ENCODE measurements around the gene GCKR. TPM values are rescaled to one million over a fixed set of nuclear protein-coding genes. Genes with fewer than 3 reads are reported as not detected.

Gene GCKR, protein sequence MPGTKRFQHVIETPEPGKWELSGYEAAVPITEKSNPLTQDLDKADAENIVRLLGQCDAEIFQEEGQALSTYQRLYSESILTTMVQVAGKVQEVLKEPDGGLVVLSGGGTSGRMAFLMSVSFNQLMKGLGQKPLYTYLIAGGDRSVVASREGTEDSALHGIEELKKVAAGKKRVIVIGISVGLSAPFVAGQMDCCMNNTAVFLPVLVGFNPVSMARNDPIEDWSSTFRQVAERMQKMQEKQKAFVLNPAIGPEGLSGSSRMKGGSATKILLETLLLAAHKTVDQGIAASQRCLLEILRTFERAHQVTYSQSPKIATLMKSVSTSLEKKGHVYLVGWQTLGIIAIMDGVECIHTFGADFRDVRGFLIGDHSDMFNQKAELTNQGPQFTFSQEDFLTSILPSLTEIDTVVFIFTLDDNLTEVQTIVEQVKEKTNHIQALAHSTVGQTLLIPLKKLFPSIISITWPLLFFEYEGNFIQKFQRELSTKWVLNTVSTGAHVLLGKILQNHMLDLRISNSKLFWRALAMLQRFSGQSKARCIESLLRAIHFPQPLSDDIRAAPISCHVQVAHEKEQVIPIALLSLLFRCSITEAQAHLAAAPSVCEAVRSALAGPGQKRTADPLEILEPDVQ
- under 1 TPM in 1 of 3 donors, not detected in 2; 0.29 TPM for total RNA-seq
- long read RNA-seq, donor 1 = 0 reads
- long read RNA-seq, donor 2 = 0 reads

DNA sequence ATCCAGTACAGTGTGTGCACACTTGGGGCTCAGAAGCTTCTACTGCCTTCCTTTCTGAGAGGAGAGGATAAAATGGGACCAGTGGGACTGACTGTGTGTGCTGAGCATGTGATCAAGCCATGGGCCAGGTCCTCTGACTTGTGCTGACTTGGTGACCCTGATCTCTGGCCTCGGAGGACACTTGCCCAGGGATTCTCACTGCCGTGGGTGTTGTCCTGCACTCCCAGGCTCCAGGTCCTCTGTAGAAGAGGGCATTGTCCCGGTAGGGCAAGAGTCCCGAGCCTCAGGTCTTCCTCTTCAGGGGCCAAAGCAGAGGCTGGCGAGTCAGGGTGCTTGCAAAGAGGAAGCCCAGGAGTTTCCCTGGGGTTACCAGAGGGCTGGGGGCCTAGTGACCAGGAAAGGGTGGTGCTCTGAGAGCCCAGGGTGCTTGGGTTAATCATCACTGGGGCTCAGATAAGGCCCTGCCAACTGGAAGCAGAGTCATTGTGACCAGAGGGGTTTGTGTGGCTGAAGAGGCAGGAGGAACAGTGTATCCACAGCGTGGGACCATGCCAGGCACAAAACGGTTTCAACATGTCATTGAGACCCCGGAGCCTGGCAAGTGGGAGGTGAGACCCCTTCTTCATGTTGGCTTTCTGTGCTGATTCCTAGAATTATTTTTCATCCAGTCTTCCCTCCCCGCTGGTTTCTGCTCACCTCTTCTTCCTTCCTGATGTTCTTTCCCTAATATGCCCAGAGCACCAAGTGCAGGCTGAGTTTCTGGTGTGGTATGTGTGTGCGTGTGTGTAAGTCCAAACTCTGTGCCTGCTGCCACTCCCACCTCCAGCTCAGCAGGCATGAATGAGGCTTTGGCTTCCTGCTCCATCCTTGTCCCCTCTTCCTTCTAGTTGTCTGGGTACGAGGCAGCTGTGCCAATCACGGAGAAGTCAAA is at the start of gene GCKR:
Gene GCKR, plus strand, starts transcription at position 483 of the 931 bp plus-strand sequence. Its CDS starts 66 bp downstream, at position 549.
- no peaks in the 10 kb centered on the region for H3K36me3 ChIP-seq (ENCODE audit: low read depth)
- TF ChIP-seq, protein P1, sequence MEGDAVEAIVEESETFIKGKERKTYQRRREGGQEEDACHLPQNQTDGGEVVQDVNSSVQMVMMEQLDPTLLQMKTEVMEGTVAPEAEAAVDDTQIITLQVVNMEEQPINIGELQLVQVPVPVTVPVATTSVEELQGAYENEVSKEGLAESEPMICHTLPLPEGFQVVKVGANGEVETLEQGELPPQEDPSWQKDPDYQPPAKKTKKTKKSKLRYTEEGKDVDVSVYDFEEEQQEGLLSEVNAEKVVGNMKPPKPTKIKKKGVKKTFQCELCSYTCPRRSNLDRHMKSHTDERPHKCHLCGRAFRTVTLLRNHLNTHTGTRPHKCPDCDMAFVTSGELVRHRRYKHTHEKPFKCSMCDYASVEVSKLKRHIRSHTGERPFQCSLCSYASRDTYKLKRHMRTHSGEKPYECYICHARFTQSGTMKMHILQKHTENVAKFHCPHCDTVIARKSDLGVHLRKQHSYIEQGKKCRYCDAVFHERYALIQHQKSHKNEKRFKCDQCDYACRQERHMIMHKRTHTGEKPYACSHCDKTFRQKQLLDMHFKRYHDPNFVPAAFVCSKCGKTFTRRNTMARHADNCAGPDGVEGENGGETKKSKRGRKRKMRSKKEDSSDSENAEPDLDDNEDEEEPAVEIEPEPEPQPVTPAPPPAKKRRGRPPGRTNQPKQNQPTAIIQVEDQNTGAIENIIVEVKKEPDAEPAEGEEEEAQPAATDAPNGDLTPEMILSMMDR (IDR thresholded peaks at IDR 0.05) = no peak
- H3K4me1 ChIP-seq (ENCODE audit: low read depth) = peaks cover 3% of the 10 kb centered on the region
- peak; percentile 74 for ATAC-seq
- H3K4me3 ChIP-seq = no peak within 1 kb of the TSS
- DNase-seq = peak in 1 of 3 donors; percentile 35
- intact Hi-C loops (cut with DNase I, micrococcal nuclease) = no loop called here
- H3K9me3 ChIP-seq = no peaks in the 10 kb centered on the region

GRCh38 chr2:27448381-27448780 is 48.3 kb upstream of the GCKR start:
- TF ChIP-seq, protein P1 (IDR thresholded peaks at IDR 0.05) = no peak
- H3K36me3 ChIP-seq (ENCODE audit: low read depth) = no peaks in the 10 kb centered on the region

DNA sequence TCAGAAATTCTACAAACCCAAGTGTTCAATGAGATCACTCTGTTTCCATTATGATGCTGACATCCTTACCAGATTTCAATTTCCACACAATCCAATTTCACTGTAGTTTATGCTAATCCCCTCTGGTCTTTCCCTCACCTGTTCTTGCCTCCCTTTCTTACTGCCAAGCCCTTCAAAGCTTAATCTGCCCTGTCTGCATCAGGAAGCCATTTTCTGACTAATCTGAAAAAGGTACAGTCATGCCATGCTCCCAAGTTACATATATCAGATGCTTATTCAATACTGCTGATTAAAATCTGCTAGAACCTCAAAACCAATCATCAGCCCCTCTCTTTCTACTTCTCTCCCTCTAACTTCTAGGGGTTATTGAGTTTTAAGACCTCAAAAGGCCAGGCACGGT is 45.5 kb upstream of the GCKR start:
- Histone ChIP-seq H3K4me3 (no peak overlapping the region), H3K4me1 (ENCODE audit: low read depth) (peaks cover 2% of the 10 kb centered on the region), H3K9me3 (no peaks in the 10 kb centered on the region), H3K36me3 (ENCODE audit: low read depth) (no peaks in the 10 kb centered on the region)
- ATAC-seq = no peak
- intact Hi-C loops (cut with DNase I, micrococcal nuclease) = no loop called here
- TF ChIP-seq, protein P1 (IDR thresholded peaks at IDR 0.05) = no peak
- no peak for DNase-seq

More at GRCh38 chr2:27448381-27448780, 48.3 kb upstream of the GCKR start:
- DNase-seq (no peak), ATAC-seq (no peak)
- Histone ChIP-seq H3K9me3 (no peaks in the 10 kb centered on the region), H3K4me3 (no peak overlapping the region), H3K4me1 (ENCODE audit: low read depth) (peaks cover 17% of the 10 kb centered on the region)
- intact Hi-C loops (cut with DNase I, micrococcal nuclease) = no loop called here

- DNase-seq = no peak
- Histone ChIP-seq H3K4me3 (no peak overlapping the region), H3K4me1 (ENCODE audit: low read depth) (no peaks in the 10 kb centered on the region), H3K36me3 (ENCODE audit: low read depth) (no peaks in the 10 kb centered on the region), H3K9me3 (no peaks in the 10 kb centered on the region)
- intact Hi-C loops (cut with DNase I, micrococcal nuclease) = no loop called here
- TF ChIP-seq, protein P1 (IDR thresholded peaks at IDR 0.05) = no peak
- ATAC-seq = no peak
Measured at GRCh38 chr2:27453968-27454367, 42.7 kb upstream of the GCKR start.

- DNase-seq = no peak
- no peak for ATAC-seq
- Histone ChIP-seq H3K9me3 (no peaks in the 10 kb centered on the region), H3K4me1 (ENCODE audit: low read depth) (no peaks in the 10 kb centered on the region), H3K36me3 (ENCODE audit: low read depth) (no peaks in the 10 kb centered on the region), H3K4me3 (no peak overlapping the region)
- intact Hi-C loops (cut with DNase I, micrococcal nuclease) = no loop called here
- TF ChIP-seq, protein P1 (IDR thresholded peaks at IDR 0.05) = no peak
Measured at GRCh38 chr2:27461118-27461517, 35.5 kb upstream of the GCKR start.

Data from mucosa of descending colon (tissue), 3 donors.